NCI-H2171 treated with DMSO at 0.1 percent for 48 hours (cell line): ENCODE results near the gene PBX1.

Source experiments
- DNase-seq: peaks from one replicate; lab custom pipeline; 2025; lab: John Stamatoyannopoulos, UW

Gene PBX1

GRCh38 chr1:164618202-164618564 lies 59.2 kb downstream of the PBX1 start:
- no peak for DNase-seq

- peak; percentile 40 for DNase-seq
Observed at GRCh38 chr1:164619006-164619784, 60.2 kb downstream of the PBX1 start.

GRCh38 chr1:164622068-164622845 lies 63.3 kb downstream of the PBX1 start:
- no peak for DNase-seq

GRCh38 chr1:164623805-164624204 lies 64.8 kb downstream of the PBX1 start:
- no peak for DNase-seq

GRCh38 chr1:164624400-164624799 lies 65.4 kb downstream of the PBX1 start:
- DNase-seq = no peak

- no peak for DNase-seq
Observed at GRCh38 chr1:164625004-164625617, 66.1 kb downstream of the PBX1 start.

GRCh38 chr1:164628772-164629171 lies 69.8 kb downstream of the PBX1 start:
- no peak for DNase-seq

GRCh38 chr1:164629971-164630370 lies 71.0 kb downstream of the PBX1 start:
- DNase-seq = no peak

GRCh38 chr1:164630626-164631396 lies 71.8 kb downstream of the PBX1 start:
- no peak for DNase-seq

GRCh38 chr1:164631751-164632150 lies 72.8 kb downstream of the PBX1 start:
- no peak for DNase-seq

GRCh38 chr1:164633997-164634396 lies 75.0 kb downstream of the PBX1 start:
- no peak for DNase-seq

GRCh38 chr1:164635059-164635802 lies 76.2 kb downstream of the PBX1 start:
- DNase-seq = no peak

- DNase-seq = no peak
Observed at GRCh38 chr1:164635803-164636731, 77.1 kb downstream of the PBX1 start.

- DNase-seq = no peak
Observed at GRCh38 chr1:164636757-164637156, 77.8 kb downstream of the PBX1 start.

- no peak for DNase-seq
Observed at GRCh38 chr1:164637461-164638375, 78.7 kb downstream of the PBX1 start.

GRCh38 chr1:164638492-164639202 lies 79.7 kb downstream of the PBX1 start:
- DNase-seq = no peak

GRCh38 chr1:164640686-164641352 lies 81.8 kb downstream of the PBX1 start:
- DNase-seq = no peak

- no peak for DNase-seq
Observed at GRCh38 chr1:164641353-164641730, 82.4 kb downstream of the PBX1 start.
